Vagina (tissue), 2 donors: ENCODE results near the gene SMYD5.

ENCODE experiments used
- CTCF ChIP-seq, 3 experiments: fragments of 450-650 bp in 2 of 3; fragments of 200-600 bp in 1 of 3; sonication (generic) in 1 of 3; IDR thresholded peaks; one replicate each; pipeline ENCODE4 v1.5.1; 2017 to 2019; ENCODE audit warnings: antibody characterized with exemption in 3 of 3, mild to moderate bottlenecking in 2 of 3, moderate library complexity in 2 of 3
- POLR2A ChIP-seq, 2 donors: fragments of 450-650 bp; IDR thresholded peaks; one replicate each; pipeline ENCODE4 v1.6.1; 2017; ENCODE audit warnings: antibody characterized with exemption in 2 of 2, mild to moderate bottlenecking in 2 of 2, moderate library complexity in 2 of 2
- POLR2AphosphoS5 ChIP-seq, 2 donors: sonication (generic); formaldehyde crosslinking; IDR thresholded peaks; one replicate each; pipeline ENCODE4 v1.9.0; 2017; ENCODE audit warnings: antibody characterized with exemption in 2 of 2, mild to moderate bottlenecking in 2 of 2, low read depth in 1 of 2; ENCODE audit not compliant: insufficient read depth in 1 of 2

GRCh38 chr2:73255907-73256617, 42.0 kb downstream of the SMYD5 start:
- TF ChIP-seq POLR2A (IDR thresholded peaks at IDR 0.05): no peak
- no peak for TF ChIP-seq CTCF (IDR thresholded peaks at IDR 0.05)
- no peak for TF ChIP-seq POLR2AphosphoS5 (IDR thresholded peaks at IDR 0.05; ENCODE audit: insufficient read depth in 1 of 2, low read depth in 1 of 2)
